GM12878 (cell line): ENCODE results near the gene PITPNC1. TPM values are rescaled to one million over a fixed set of nuclear protein-coding genes. Genes with fewer than 3 reads are reported as not detected.
"Not testable (repeated sequence)": the region's sequence is repeated elsewhere in the genome, so short reads cannot be mapped to it uniquely, and the experiment has no call there.

Source experiments
- ATAC-seq: fragments of 200-7000 bp; cut with Tn5 transposase; 3 replicates; pipeline ENCODE4 v1.9.1; 2020; ENCODE audit warnings: mild to moderate bottlenecking, moderate library complexity
- BruUV-seq: library from RNA; stranded (reverse); fragments of 400-500 nt; replicated peaks from 2 replicates; lab custom pipeline; 2021; lab: Mats Ljungman, UMichigan
- CTCF ChIA-PET: fragments of 300-600 bp; sonication (Branson Sonifier 250); formaldehyde crosslinking; extraction: SDS; loops from one replicate; lab custom pipeline; 2021; ENCODE audit warnings: inconsistent platforms; lab: Yijun Ruan, JAX
- POLR2A ChIA-PET: fragments of 350-600 bp; formaldehyde crosslinking; extraction: SDS; loops from one replicate; lab custom pipeline; 2021; ENCODE audit warnings: inconsistent platforms; lab: Charles Lee
- RAD21 ChIA-PET: fragments of 300-600 bp; sonication (Branson Sonifier 250); formaldehyde crosslinking; loops from one replicate; lab custom pipeline; 2023; ENCODE audit warnings: antibody characterized with exemption; ENCODE audit not compliant: unreplicated experiment; lab: Charles Lee
- SMC1A ChIA-PET: fragments of 300-600 bp; sonication (Branson Sonifier 250); formaldehyde crosslinking; loops from one replicate; lab custom pipeline; 2023; ENCODE audit not compliant: unreplicated experiment, uncharacterized antibody; lab: Charles Lee
- DNase-seq: peaks from one replicate; pipeline ENCODE4 v3.0.0-alpha.2; 2011; ENCODE audit warnings: low read depth, low spot score
- FAIRE-seq: peaks from 3 replicates; lab custom pipeline; 2011; peaks lifted over from hg19 to GRCh38; lab: Jason Lieb, UNC
- H2AFZ ChIP-seq: 2 replicates; pipeline ENCODE4 v1.6.0; 2011; ENCODE audit warnings: low read depth, low read length, control low read depth; ENCODE audit not compliant: control insufficient read depth
- H3K27ac ChIP-seq: 2 replicates; pipeline ENCODE4 v1.5.1; 2011; ENCODE audit warnings: control low read depth; ENCODE audit not compliant: control insufficient read depth, insufficient read depth
- H3K27me3 ChIP-seq, 2 experiments: replicated peaks in 1 of 2; 2 replicates each; pipeline versions ENCODE4 v1.6.0 to v1.6.1; 2011; ENCODE audit warnings: low read length in 1 of 2; ENCODE audit not compliant: control insufficient read depth in 2 of 2, insufficient read depth in 2 of 2
- H3K36me3 ChIP-seq, 2 experiments: 2 replicates each; pipeline ENCODE4 v1.5.1; 2011; ENCODE audit warnings: low read length in 1 of 2; ENCODE audit not compliant: control insufficient read depth in 2 of 2, insufficient read depth in 2 of 2
- H3K4me1 ChIP-seq: 2 replicates; pipeline ENCODE4 v1.6.1; 2011; ENCODE audit warnings: mild to moderate bottlenecking, low read length, moderate library complexity, mixed read lengths; ENCODE audit not compliant: control insufficient read depth, insufficient read depth
- H3K4me2 ChIP-seq: 2 replicates; pipeline ENCODE4 v1.6.0; 2011; ENCODE audit warnings: control low read depth; ENCODE audit not compliant: control insufficient read depth, insufficient read depth
- H3K4me3 ChIP-seq: fragments of 200-600 bp; sonication (generic); 2 replicates; pipeline ENCODE4 v1.5.1; 2016
- H3K79me2 ChIP-seq: 2 replicates; pipeline ENCODE4 v1.6.0; 2011; ENCODE audit warnings: low read length; ENCODE audit not compliant: control insufficient read depth, insufficient read depth
- H3K9ac ChIP-seq: 2 replicates; pipeline ENCODE4 v1.8.0; 2011; ENCODE audit warnings: low read length, control low read depth, mixed read lengths; ENCODE audit not compliant: control insufficient read depth, insufficient read depth
- H3K9me3 ChIP-seq: replicated peaks from 3 replicates; pipeline ENCODE4 v1.5.1; 2011; ENCODE audit warnings: mild to moderate bottlenecking, low read length; ENCODE audit not compliant: control insufficient read depth, insufficient read depth
- H4K20me1 ChIP-seq: 2 replicates; pipeline ENCODE4 v1.6.0; 2011; ENCODE audit not compliant: control insufficient read depth, insufficient read depth
- ASH2L ChIP-seq: fragments of 300-600, 200-600 bp; sonication (generic); IDR thresholded peaks from 2 replicates; pipeline ENCODE4 v1.6.1; 2017; ENCODE audit warnings: low read depth, mild to moderate bottlenecking, borderline replicate concordance
- BHLHE40 ChIP-seq, 2 experiments: fragments of 450-650 bp in 1 of 2; IDR thresholded peaks; 2 replicates each; pipeline ENCODE4 v1.6.1; 2011 to 2017; ENCODE audit warnings: low read depth in 2 of 2, borderline replicate concordance in 1 of 2, improper control_type of control experiment in 1 of 2, low read length in 1 of 2, mild to moderate bottlenecking in 1 of 2
- NR2F1 ChIP-seq: fragments of 450-650 bp; conservative IDR thresholded peaks from 2 replicates; pipeline ENCODE4 v1.6.1; 2017; ENCODE audit warnings: mild to moderate bottlenecking
- SMARCA5 ChIP-seq: fragments of 450-650 bp; IDR thresholded peaks from 2 replicates; pipeline ENCODE4 v1.6.1; 2017; ENCODE audit warnings: mild to moderate bottlenecking
- YY1 ChIP-seq: IDR thresholded peaks from 2 replicates; pipeline ENCODE4 v1.6.1; 2011; ENCODE audit warnings: low read depth, mild to moderate bottlenecking, low read length
- WGBS: methylation state at CpG from one replicate; pipeline ENCODE4 v1.1.6; 2016; ENCODE audit warnings: low lambda C conversion rate; ENCODE audit not compliant: insufficient replicate concordance, insufficient coverage; ENCODE audit errors: missing lambda C conversion rate; 5-methylcytosine and 5-hydroxymethylcytosine counted together
- in situ Hi-C: fragments of 300-500 bp; cut with MboI; formaldehyde crosslinking; loops from 9 replicates; pipeline ENCODE4 v1.14.3; 2018; ENCODE audit warnings: mixed read lengths
- intact Hi-C: fragments of 100-400 bp; cut with micrococcal nuclease; formaldehyde crosslinking; loops from one replicate; pipeline ENCODE4 v1.14.2; 2022; ENCODE audit not compliant: unreplicated experiment
- polyA plus RNA-seq, 11 experiments: library from polyadenylated mRNA; depleted of rRNA in 4 of 11; unstranded in 6 of 11; stranded (reverse) in 5 of 11; fragments of >200 nt; fragmentation: Nextera tagmentation in 4 of 11; fragmentation: Illumina TruSeq in 1 of 11; extraction: Ambion mirVana in 4 of 11; extraction: Trizol in 1 of 11; gene quantifications; 1 replicate in 1 of 11; 2 replicates in 10 of 11; pipeline versions ENCODE4 v1.2.1 to v1.2.3, GENCODE V29; 2011 to 2016; ENCODE audit warnings: inconsistent platforms in 2 of 11, missing spikeins in 2 of 11, low read depth in 1 of 11
- total RNA-seq, 4 experiments: library from RNA; depleted of rRNA in 3 of 4; stranded (reverse); fragments of >200 nt in 3 of 4; fragmentation: Illumina TruSeq in 1 of 4; extraction: Trizol in 1 of 4; gene quantifications; 2 replicates each; pipeline versions ENCODE4 v1.2.1 to v1.2.3, GENCODE V29; 2013 to 2021
- TF ChIP-seq, protein P1 (sequence below): fragments of 450-650 bp; IDR thresholded peaks from 2 replicates; pipeline ENCODE4 v1.6.1; 2016; ENCODE audit warnings: mild to moderate bottlenecking, moderate library complexity, borderline replicate concordance

PITPNC1 gene
- total and polyA plus RNA-seq, 10 of the 15 experiments (the other 5 are each of a cell fraction or from before 2014, with no cell fraction given): 12.2 to 62.4 (median 47.3) TPM

DNA sequence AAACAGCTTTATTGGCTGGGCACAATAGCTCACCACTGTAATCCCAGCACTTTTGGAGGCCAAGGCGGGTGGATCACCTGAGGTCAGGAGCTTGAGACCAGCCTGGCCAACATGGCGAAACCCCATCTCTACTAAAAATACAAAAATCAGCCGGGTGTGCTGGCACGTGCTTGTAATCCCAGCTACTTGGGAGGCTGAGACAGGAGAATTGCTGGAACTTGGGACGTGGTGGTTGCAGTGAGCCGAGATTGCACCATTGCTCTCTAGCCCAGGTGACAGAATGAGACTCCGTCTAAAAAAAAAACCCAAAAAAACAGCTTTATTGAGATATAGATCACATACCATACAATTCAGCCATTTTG lies 274.1 kb downstream of the PITPNC1 start:
- TF ChIP-seq, protein P1, sequence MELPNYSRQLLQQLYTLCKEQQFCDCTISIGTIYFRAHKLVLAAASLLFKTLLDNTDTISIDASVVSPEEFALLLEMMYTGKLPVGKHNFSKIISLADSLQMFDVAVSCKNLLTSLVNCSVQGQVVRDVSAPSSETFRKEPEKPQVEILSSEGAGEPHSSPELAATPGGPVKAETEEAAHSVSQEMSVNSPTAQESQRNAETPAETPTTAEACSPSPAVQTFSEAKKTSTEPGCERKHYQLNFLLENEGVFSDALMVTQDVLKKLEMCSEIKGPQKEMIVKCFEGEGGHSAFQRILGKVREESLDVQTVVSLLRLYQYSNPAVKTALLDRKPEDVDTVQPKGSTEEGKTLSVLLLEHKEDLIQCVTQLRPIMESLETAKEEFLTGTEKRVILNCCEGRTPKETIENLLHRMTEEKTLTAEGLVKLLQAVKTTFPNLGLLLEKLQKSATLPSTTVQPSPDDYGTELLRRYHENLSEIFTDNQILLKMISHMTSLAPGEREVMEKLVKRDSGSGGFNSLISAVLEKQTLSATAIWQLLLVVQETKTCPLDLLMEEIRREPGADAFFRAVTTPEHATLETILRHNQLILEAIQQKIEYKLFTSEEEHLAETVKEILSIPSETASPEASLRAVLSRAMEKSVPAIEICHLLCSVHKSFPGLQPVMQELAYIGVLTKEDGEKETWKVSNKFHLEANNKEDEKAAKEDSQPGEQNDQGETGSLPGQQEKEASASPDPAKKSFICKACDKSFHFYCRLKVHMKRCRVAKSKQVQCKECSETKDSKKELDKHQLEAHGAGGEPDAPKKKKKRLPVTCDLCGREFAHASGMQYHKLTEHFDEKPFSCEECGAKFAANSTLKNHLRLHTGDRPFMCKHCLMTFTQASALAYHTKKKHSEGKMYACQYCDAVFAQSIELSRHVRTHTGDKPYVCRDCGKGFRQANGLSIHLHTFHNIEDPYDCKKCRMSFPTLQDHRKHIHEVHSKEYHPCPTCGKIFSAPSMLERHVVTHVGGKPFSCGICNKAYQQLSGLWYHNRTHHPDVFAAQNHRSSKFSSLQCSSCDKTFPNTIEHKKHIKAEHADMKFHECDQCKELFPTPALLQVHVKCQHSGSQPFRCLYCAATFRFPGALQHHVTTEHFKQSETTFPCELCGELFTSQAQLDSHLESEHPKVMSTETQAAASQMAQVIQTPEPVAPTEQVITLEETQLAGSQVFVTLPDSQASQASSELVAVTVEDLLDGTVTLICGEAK: peak; percentile 68; the same call in 1 of the 2 replicates
- peak; percentile 83 for TF ChIP-seq NR2F1
- peak; percentile 63; the same call in 1 of the 2 replicates for TF ChIP-seq SMARCA5
- peak; percentile 66; the same call in 1 of the 2 replicates for TF ChIP-seq ASH2L
- TF ChIP-seq YY1: peak; percentile 71; the same call in 1 of the 2 replicates
- TF ChIP-seq BHLHE40 (IDR thresholded peaks at IDR 0.05; ENCODE audit: borderline replicate concordance in 1 of 2, low read depth in 2 of 2, low read length in 1 of 2): peak; percentile 48 to 91; a peak in 2 of 4 replicates
- ChIA-PET RAD21 (interaction anchor here (1.0 to 7.3 kb wide), 13 partner anchors 8 to 273 kb away, joined by 3 to 80 read pairs (median 9); no protein-coding TSS in a partner anchor), POLR2A (interaction anchor here (0.9 to 5.7 kb wide), 9 partner anchors 8 to 393 kb away, joined by 3 to 53 read pairs (median 4); no protein-coding TSS in a partner anchor), CTCF (interaction anchor here (0.9 to 9.2 kb wide), 9 partner anchors 8 to 276 kb away, joined by 3 to 75 read pairs (median 33); no protein-coding TSS in a partner anchor), SMC1A (interaction anchor here (0.7 to 10.7 kb wide), 14 partner anchors 12 to 306 kb away, joined by 3 to 156 read pairs (median 8); partner anchors contain the start of gene NOL11)
- intact Hi-C loops: loop anchor here (1.0 to 10.0 kb wide), 3 partner anchors 28 to 164 kb away; partner anchors contain the start of gene NOL11
- WGBS: under 1% methylated on average over 7 of the region's 7 CpGs
- H4K20me1 ChIP-seq, H3K27me3 ChIP-seq, in situ Hi-C loops, H2AFZ ChIP-seq, H3K36me3 ChIP-seq, DNase-seq, BruUV-seq, ATAC-seq, H3K79me2 ChIP-seq, H3K9me3 ChIP-seq, FAIRE-seq, H3K4me3 ChIP-seq: not testable (repeated sequence)
- peak overlapping the region; percentile 92 for H3K27ac ChIP-seq
- H3K4me1 ChIP-seq: peaks cover 72% of the 10 kb centered on the region
- peak overlapping the region; percentile 79 for H3K9ac ChIP-seq
- H3K4me2 ChIP-seq: peak overlapping the region; percentile 60
